Activated CD8-positive, alpha-beta T cell treated with anti-CD3 and anti-CD28 coated beads for 36 hours (primary cell): ENCODE results near the gene MAP3K10. TPM values are rescaled to one million over a fixed set of nuclear protein-coding genes. Genes with fewer than 3 reads are reported as not detected.

ENCODE experiments used
- ATAC-seq: fragments of 200-7000 bp; cut with Tn5 transposase; one replicate; pipeline ENCODE4 v1.10.0; 2021; ENCODE audit warnings: mild to moderate bottlenecking, moderate library complexity
- CTCF ChIA-PET: fragments of 350-600 bp; sonication (Branson Sonifier 250); formaldehyde crosslinking; loops from one replicate; lab custom pipeline; 2021; ENCODE audit warnings: antibody characterized with exemption; lab: Charles Lee
- POLR2A ChIA-PET: fragments of 350-600 bp; sonication (Branson Sonifier 250); formaldehyde crosslinking; loops from one replicate; lab custom pipeline; 2021; ENCODE audit warnings: antibody characterized with exemption; lab: Charles Lee
- DNase-seq: peaks from one replicate; pipeline ENCODE4 v3.0.0-alpha.2; 2020
- H3K27ac Mint-ChIP-seq: one replicate; pipeline ENCODE4 v1.8.0; 2021; ENCODE audit warnings: mild to moderate bottlenecking, mixed read lengths
- H3K27me3 Mint-ChIP-seq: one replicate; pipeline ENCODE4 v1.8.0; 2021; ENCODE audit warnings: mixed read lengths
- H3K36me3 Mint-ChIP-seq: one replicate; pipeline ENCODE4 v1.8.0; 2021; ENCODE audit warnings: low read depth, mixed read lengths
- H3K4me1 Mint-ChIP-seq: one replicate; pipeline ENCODE4 v1.8.0; 2021; ENCODE audit warnings: low read depth, mixed read lengths
- H3K4me3 Mint-ChIP-seq: one replicate; pipeline ENCODE4 v1.8.0; 2021; ENCODE audit warnings: mild to moderate bottlenecking, moderate library complexity, mixed read lengths
- H3K9me3 Mint-ChIP-seq: one replicate; pipeline ENCODE4 v1.8.0; 2021; ENCODE audit warnings: mixed read lengths
- CTCF ChIP-seq: fragments of 200-600 bp; IDR thresholded peaks from one replicate; pipeline ENCODE4 v1.8.0; 2022; ENCODE audit warnings: antibody characterized with exemption, mild to moderate bottlenecking
- intact Hi-C: fragments of 100-400 bp; cut with micrococcal nuclease; formaldehyde crosslinking; loops from one replicate; pipeline ENCODE4 v1.10.0; 2022
- total RNA-seq, 2 experiments: library from RNA; stranded (reverse); gene quantifications; one replicate each; pipeline ENCODE4 v1.2.3, GENCODE V29; 2021

The MAP3K10 gene
- total RNA-seq, 2 experiments from 2014 or later = 11.3 to 12.6 TPM

- intact Hi-C loops = no loop called here
- Mint-ChIP-seq H3K9me3 (no peaks in the 10 kb centered on the region), H3K27me3 (no peaks in the 10 kb centered on the region), H3K36me3 (peaks cover 14% of the 10 kb centered on the region), H3K4me1 (no peaks in the 10 kb centered on the region), H3K27ac (no peak overlapping the region), H3K4me3 (no peak overlapping the region)
- ChIA-PET POLR2A (no interaction called here), CTCF (interaction anchor here (1.6 kb wide), 1 partner anchor 76 kb away, joined by 4 read pairs; no protein-coding TSS in a partner anchor)
- DNase-seq (no peak), ATAC-seq (no peak)
- no peak for TF ChIP-seq CTCF
Observed at GRCh38 chr19:40241809-40242384, 50.7 kb downstream of the MAP3K10 start.

DNA sequence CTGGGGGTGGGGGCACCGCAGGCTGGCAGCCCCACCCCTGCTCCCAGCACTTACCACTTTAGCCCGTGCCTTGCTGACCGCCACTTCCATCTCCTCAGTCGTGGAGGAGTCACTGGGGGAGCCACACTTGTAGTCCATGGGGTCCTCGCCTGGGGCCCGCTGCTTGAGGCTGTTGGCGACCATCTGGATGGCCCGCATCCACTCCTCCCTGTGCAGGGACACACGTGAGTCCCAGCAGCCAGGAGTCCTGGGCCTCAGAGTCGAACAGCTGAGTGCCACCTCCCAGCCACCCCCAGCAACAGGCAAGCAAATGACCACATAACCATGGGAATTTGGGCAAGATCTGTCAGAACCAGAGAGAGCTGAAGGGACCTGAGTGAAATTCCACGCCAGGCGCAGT lies 51.3 kb downstream of the MAP3K10 start:
- DNase-seq (no peak), ATAC-seq (no peak)
- Mint-ChIP-seq H3K9me3 (no peaks in the 10 kb centered on the region), H3K4me3 (no peak overlapping the region), H3K4me1 (peaks cover 1% of the 10 kb centered on the region), H3K36me3 (peaks cover 12% of the 10 kb centered on the region), H3K27ac (no peak overlapping the region), H3K27me3 (no peaks in the 10 kb centered on the region)
- ChIA-PET POLR2A (no interaction called here), CTCF (interaction anchor here (1.6 kb wide), 1 partner anchor 77 kb away, joined by 4 read pairs; no protein-coding TSS in a partner anchor)
- no peak for TF ChIP-seq CTCF
- intact Hi-C loops = no loop called here

DNA sequence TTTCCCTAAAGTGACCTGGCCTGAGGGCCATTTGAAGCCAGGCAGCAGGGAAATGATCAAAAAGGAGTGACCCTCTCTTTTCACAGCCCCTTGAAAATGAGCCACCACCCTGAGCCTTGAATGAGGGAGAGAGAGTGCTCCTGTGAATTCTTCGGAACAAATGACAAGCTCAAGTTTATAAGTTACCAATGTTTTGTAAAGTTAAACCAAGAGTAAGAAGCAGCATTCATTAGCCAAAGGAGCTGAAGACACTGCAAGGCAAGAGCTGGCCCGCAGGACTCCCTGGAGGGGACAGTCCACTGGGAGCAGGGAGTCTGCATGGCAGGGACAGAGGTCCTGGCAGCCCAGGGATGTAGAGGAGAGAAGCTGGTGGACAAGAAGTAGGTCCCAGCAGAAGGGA lies 52.0 kb downstream of the MAP3K10 start:
- ATAC-seq = no peak
- no peak for TF ChIP-seq CTCF
- Mint-ChIP-seq H3K9me3 (no peaks in the 10 kb centered on the region), H3K36me3 (peaks cover 7% of the 10 kb centered on the region), H3K27ac (no peak overlapping the region), H3K4me1 (peaks cover 4% of the 10 kb centered on the region), H3K4me3 (no peak overlapping the region), H3K27me3 (no peaks in the 10 kb centered on the region)
- ChIA-PET POLR2A (no interaction called here), CTCF (interaction anchor here (1.0 to 1.6 kb wide), 2 partner anchors 78 to 103 kb away, joined by 4 to 5 read pairs; no protein-coding TSS in a partner anchor)
- intact Hi-C loops = no loop called here
- no peak for DNase-seq

- ATAC-seq = no peak
- intact Hi-C loops = no loop called here
- TF ChIP-seq CTCF = no peak
- Mint-ChIP-seq H3K27me3 (no peaks in the 10 kb centered on the region), H3K9me3 (no peaks in the 10 kb centered on the region), H3K27ac (no peak overlapping the region), H3K4me1 (peaks cover 5% of the 10 kb centered on the region), H3K4me3 (no peak overlapping the region), H3K36me3 (peaks cover 2% of the 10 kb centered on the region)
- ChIA-PET CTCF (no interaction called here), POLR2A (no interaction called here)
- no peak for DNase-seq
Observed at GRCh38 chr19:40244579-40245317, 53.5 kb downstream of the MAP3K10 start.

GRCh38 chr19:40245506-40246128 lies 54.4 kb downstream of the MAP3K10 start:
- Mint-ChIP-seq H3K27ac (no peak overlapping the region), H3K36me3 (peaks cover 2% of the 10 kb centered on the region), H3K9me3 (no peaks in the 10 kb centered on the region), H3K4me1 (peaks cover 7% of the 10 kb centered on the region), H3K27me3 (no peaks in the 10 kb centered on the region), H3K4me3 (no peak overlapping the region)
- POLR2A ChIA-PET = no interaction called here
- DNase-seq (no peak), ATAC-seq (no peak)
- CTCF ChIA-PET = no interaction called here
- no peak for TF ChIP-seq CTCF
- intact Hi-C loops = no loop called here
